ENCODE data around the gene MAPK10.

GRCh38 chr4:86007042-86007441, 352.8 kb downstream of the MAPK10 start:
- TF ChIP-seq CTCF (IDR thresholded peaks at IDR 0.05) (no peak), POLR2A (IDR thresholded peaks at IDR 0.05) (no peak)
